Stomach (tissue), 9 donors: ENCODE measurements around the gene DNM3. TPM values are rescaled to one million over a fixed set of nuclear protein-coding genes. Genes with fewer than 3 reads are reported as not detected.

Experiments
- DNase-seq, 2 donors: peaks; one replicate each; pipeline versions ENCODE4 v3.0.0 to v3.0.0-alpha.2; 2013 to 2019
- H3K27ac ChIP-seq, 5 donors: fragments of 200-600 bp in 4 of 5; sonication (generic) in 4 of 5; one replicate each; pipeline ENCODE4 v1.5.1; 2013 to 2019; ENCODE audit warnings: mild to moderate bottlenecking in 1 of 5, moderate library complexity in 1 of 5
- H3K27me3 ChIP-seq, 3 donors: fragments of 200-600 bp; sonication (generic); one replicate each; pipeline ENCODE4 v1.5.1; 2017 to 2019; ENCODE audit warnings: mixed run types in 1 of 3
- H3K36me3 ChIP-seq, 4 donors: fragments of 200-600 bp; sonication (generic); 1 replicate in 3 of 4; 2 replicates in 1 of 4; pipeline ENCODE4 v1.5.1; 2016 to 2019
- H3K4me1 ChIP-seq, 4 donors: fragments of 200-600 bp; sonication (generic); one replicate each; pipeline ENCODE4 v1.5.1; 2016 to 2019
- H3K4me3 ChIP-seq, 4 donors: fragments of 200-600 bp; sonication (generic) in 3 of 4; one replicate each; pipeline ENCODE4 v1.5.1; 2016 to 2019; ENCODE audit warnings: mild to moderate bottlenecking in 1 of 4
- H3K9me3 ChIP-seq, 4 donors: fragments of 200-600 bp; sonication (generic); one replicate each; pipeline ENCODE4 v1.5.1; 2016 to 2019
- CTCF ChIP-seq, 7 experiments: fragments of 450-650 bp in 4 of 7; fragments of 200-600 bp in 3 of 7; sonication (generic) in 3 of 7; IDR thresholded peaks; one replicate each; pipeline ENCODE4 v1.5.1; 2016 to 2019; ENCODE audit warnings: antibody characterized with exemption in 7 of 7, control low read depth in 2 of 7, mild to moderate bottlenecking in 1 of 7
- EP300 ChIP-seq: sonication (generic); formaldehyde crosslinking; IDR thresholded peaks from one replicate; pipeline ENCODE4 v1.6.1; 2017; ENCODE audit warnings: antibody characterized with exemption
- POLR2A ChIP-seq, 4 donors: fragments of 450-650 bp; IDR thresholded peaks; one replicate each; pipeline ENCODE4 v1.6.1; 2016; ENCODE audit warnings: antibody characterized with exemption in 4 of 4, control low read depth in 2 of 4, mild to moderate bottlenecking in 1 of 4, moderate library complexity in 1 of 4
- POLR2AphosphoS5 ChIP-seq, 3 donors: sonication (generic); formaldehyde crosslinking; IDR thresholded peaks; one replicate each; pipeline ENCODE4 v1.6.1; 2016; ENCODE audit warnings: antibody characterized with exemption in 3 of 3
- WGBS, 5 donors: extraction: QIAGEN DNeasy Blood & Tissue Kit in 3 of 5; methylation state at CpG; one replicate each; pipeline versions ENCODE4 v1.1.5 to v1.1.7; 2013 to 2018; 5-methylcytosine and 5-hydroxymethylcytosine counted together
- intact Hi-C: fragments of 100-400 bp; cut with DNase I; formaldehyde crosslinking; loops from one replicate; pipeline ENCODE4 v1.15.1; 2023; ENCODE audit warnings: low total_unique reads
- polyA plus RNA-seq, 3 donors: library from polyadenylated mRNA; stranded (reverse); fragments of 200-250 nt; gene quantifications; one replicate each; pipeline ENCODE4 v1.2.3, GENCODE V29; 2013
- total RNA-seq, 5 donors: library from RNA; depleted of rRNA; stranded (reverse); fragments of >200 nt; gene quantifications; one replicate each; pipeline versions ENCODE4 v1.1.0 to v1.2.3, GENCODE V29; 2014 to 2016
- donor health status: healthy with polysubstance abuse.
- donor health status: Bipolar disorder and iron deficiency.
- donor health status: healthy.

DNM3 gene
- total and polyA plus RNA-seq, 8 donors, result 0.58 to 13.8 (median 2.2) TPM

DNA sequence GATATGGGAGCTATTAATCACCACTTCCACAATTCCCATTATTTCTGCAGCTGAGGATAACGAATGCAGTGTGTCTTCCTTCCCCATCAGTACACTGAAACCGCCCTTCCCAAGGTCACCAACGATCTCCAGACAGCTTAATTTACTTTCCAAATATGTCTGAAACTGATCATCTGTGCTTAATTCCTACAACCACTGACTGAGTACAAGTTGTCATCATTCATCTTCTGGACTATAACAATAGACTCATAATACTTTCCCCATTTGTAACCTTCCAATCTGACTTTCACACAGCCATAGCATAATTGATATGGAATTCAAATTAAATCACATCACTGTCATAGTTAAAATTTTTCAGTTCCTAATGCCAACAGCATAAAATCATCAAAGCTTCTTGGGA, 17.4 kb downstream of the DNM3 start:
- 69 to 85% (median 80%) methylated on average over 3 of the region's 3 CpGs for WGBS, 5 donors
- DNase-seq, result no peak
- H3K9me3 ChIP-seq, result peaks cover 0 to 6% (median 3%) of the 10 kb centered on the region in 4 donors
- H3K36me3 ChIP-seq, result no peaks in the 10 kb centered on the region
- no peak overlapping the region for H3K4me3 ChIP-seq
- TF ChIP-seq POLR2AphosphoS5 (IDR thresholded peaks at IDR 0.05) (no peak), CTCF (IDR thresholded peaks at IDR 0.05) (no peak), POLR2A (IDR thresholded peaks at IDR 0.05) (no peak), EP300 (no peak)
- intact Hi-C loops, result no loop called here
- H3K27me3 ChIP-seq, result no peaks in the 10 kb centered on the region
- H3K4me1 ChIP-seq, result no peaks in the 10 kb centered on the region
- no peak overlapping the region for H3K27ac ChIP-seq

- H3K27ac ChIP-seq, result no peak overlapping the region
- no peaks in the 10 kb centered on the region for H3K4me1 ChIP-seq
- 63 to 84% (median 80%) methylated on average over 1 of the region's 1 CpG for WGBS, 5 donors
- intact Hi-C loops, result no loop called here
- H3K4me3 ChIP-seq, result no peak overlapping the region
- no peaks in the 10 kb centered on the region for H3K36me3 ChIP-seq
- no peaks in the 10 kb centered on the region for H3K27me3 ChIP-seq
- DNase-seq, result no peak
- peaks cover 0 to 6% (median 3%) of the 10 kb centered on the region in 4 donors for H3K9me3 ChIP-seq
- no peak for TF ChIP-seq EP300
- no peak for TF ChIP-seq CTCF (IDR thresholded peaks at IDR 0.05)
- TF ChIP-seq POLR2AphosphoS5 (IDR thresholded peaks at IDR 0.05), result no peak
- TF ChIP-seq POLR2A (IDR thresholded peaks at IDR 0.05), result no peak
Measured at GRCh38 chr1:171860696-171861095, 19.4 kb downstream of the DNM3 start.

DNA sequence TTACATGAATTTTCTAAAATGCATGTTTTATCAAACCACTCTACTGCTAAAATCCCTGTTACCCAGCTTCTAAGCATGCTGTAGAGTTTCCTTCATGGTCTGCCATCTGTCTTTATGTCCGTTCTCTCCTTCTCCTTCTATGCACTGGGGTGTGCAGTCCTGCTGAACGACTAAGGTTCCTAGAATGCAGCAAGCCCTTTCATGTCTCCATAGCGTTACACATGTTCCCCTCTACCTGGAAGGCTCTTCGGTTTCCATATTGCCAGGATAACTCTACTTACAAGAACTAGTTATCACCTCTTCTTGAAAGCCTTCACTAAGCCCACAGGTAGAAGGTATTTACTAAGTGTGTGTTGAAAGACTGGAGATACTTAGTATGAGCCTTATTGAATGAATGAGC, 22.2 kb downstream of the DNM3 start:
- intact Hi-C loops, result no loop called here
- H3K4me3 ChIP-seq, result no peak overlapping the region
- H3K27ac ChIP-seq, result no peak overlapping the region
- H3K36me3 ChIP-seq, result no peaks in the 10 kb centered on the region
- TF ChIP-seq POLR2A (IDR thresholded peaks at IDR 0.05) (no peak), POLR2AphosphoS5 (IDR thresholded peaks at IDR 0.05) (no peak), EP300 (no peak), CTCF (IDR thresholded peaks at IDR 0.05) (no peak)
- no peaks in the 10 kb centered on the region for H3K27me3 ChIP-seq
- no peaks in the 10 kb centered on the region for H3K4me1 ChIP-seq
- no peaks in the 10 kb centered on the region for H3K9me3 ChIP-seq
- 76 to 90% (median 85%) methylated on average over 4 of the region's 4 CpGs for WGBS, 5 donors
- no peak for DNase-seq

GRCh38 chr1:171864308-171864707, 23.0 kb downstream of the DNM3 start:
- no peaks in the 10 kb centered on the region for H3K4me1 ChIP-seq
- no peaks in the 10 kb centered on the region for H3K9me3 ChIP-seq
- no peak overlapping the region for H3K4me3 ChIP-seq
- no peaks in the 10 kb centered on the region for H3K27me3 ChIP-seq
- no peak for DNase-seq
- TF ChIP-seq CTCF (IDR thresholded peaks at IDR 0.05), result no peak
- no peak for TF ChIP-seq POLR2AphosphoS5 (IDR thresholded peaks at IDR 0.05)
- no peak for TF ChIP-seq EP300
- TF ChIP-seq POLR2A (IDR thresholded peaks at IDR 0.05), result no peak
- intact Hi-C loops, result no loop called here
- no peak overlapping the region for H3K27ac ChIP-seq
- H3K36me3 ChIP-seq, result no peaks in the 10 kb centered on the region
